Adipose tissue (tissue), 3 donors: ENCODE data around the gene GNAT1. TPM values are rescaled to one million over a fixed set of nuclear protein-coding genes. Genes with fewer than 3 reads are reported as not detected.

Source experiments
- H3K27ac ChIP-seq: one replicate; pipeline ENCODE4 v1.5.1; 2013; ENCODE audit warnings: low read depth, low read length
- WGBS, 3 donors: extraction: QIAGEN DNeasy Blood & Tissue Kit; methylation state at CpG; one replicate each; pipeline ENCODE4 v1.1.7; 2013; 5-methylcytosine and 5-hydroxymethylcytosine counted together
- polyA plus RNA-seq, 3 donors: library from polyadenylated mRNA; stranded (reverse); fragments of 200-250 nt; gene quantifications; one replicate each; pipeline ENCODE4 v1.2.3, GENCODE V29; 2013
- donor health status: healthy with polysubstance abuse.
- donor health status: Bipolar disorder and iron deficiency.
- donor health status: healthy.

The GNAT1 gene
- polyA plus RNA-seq, 3 donors, result 0.13 TPM; not detected in 2

DNA sequence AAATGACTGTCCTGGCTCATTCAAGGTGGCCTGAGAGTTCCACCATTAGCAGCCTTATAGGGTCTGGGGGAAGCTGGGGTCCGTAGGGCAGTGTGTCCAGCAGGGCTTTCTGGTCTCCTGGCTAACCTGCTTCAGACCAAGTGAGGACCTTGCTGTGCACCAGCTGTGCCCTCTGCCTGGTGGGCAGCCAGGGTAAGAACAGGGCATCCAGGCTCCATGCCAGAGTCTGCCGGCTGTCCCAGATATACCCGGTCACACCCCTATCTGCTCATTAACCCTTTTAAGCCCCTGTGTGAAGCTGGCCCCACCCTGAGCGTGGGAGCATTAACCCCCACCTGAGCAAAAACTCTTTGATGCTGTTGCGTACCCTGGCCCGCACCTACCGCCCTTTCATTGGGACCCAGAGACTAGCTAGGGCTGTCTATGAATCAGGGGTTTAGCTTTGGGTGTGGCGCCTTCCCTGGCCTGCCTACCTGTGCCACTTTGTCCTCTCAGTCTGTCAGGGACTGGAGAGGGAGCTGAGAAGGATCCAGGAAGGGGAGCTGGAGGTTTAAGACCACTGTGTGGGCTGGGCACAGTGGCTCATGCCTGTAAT, 18.7 kb upstream of the GNAT1 start:
- H3K27ac ChIP-seq, result no peak overlapping the region
- WGBS, 3 donors, result 73 to 79% (median 75%) methylated on average over 8 of the region's 8 CpGs

DNA sequence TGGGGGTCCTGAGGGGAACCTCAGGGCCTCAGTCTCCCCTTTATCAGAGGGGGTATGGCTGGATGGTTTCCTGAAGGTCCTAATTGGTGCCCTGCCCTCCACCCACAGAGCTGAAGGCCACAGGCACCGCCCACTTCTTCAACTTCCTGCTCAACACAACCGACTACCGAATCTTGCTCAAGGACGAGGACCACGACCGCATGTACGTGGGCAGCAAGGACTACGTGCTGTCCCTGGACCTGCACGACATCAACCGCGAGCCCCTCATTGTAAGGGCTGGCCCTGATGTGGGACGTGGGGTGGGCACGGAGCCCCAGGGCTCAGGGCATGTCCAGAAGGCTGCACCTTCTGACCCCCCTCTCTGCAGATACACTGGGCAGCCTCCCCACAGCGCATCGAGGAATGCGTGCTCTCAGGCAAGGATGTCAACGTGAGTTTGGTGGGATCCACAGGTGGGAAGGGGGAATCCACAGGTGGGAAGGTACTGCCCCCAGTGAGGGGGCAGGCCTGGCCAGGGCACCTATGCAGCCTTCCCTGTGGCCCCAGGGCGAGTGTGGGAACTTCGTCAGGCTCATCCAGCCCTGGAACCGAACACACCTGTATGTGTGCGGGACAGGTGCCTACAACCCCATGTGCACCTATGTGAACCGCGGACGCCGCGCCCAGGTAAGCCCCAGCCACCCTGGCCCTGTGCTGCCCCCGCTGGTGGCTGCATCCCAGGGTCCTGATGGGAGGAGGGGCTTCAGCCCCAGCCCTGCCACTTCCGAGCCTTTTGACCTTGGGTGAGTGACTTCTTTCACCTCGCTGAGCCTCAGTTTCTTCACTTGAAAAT, 17.5 kb upstream of the GNAT1 start:
- no peak overlapping the region for H3K27ac ChIP-seq
- 80 to 83% (median 81%) methylated on average over 29 of the region's 29 CpGs for WGBS, 3 donors

DNA sequence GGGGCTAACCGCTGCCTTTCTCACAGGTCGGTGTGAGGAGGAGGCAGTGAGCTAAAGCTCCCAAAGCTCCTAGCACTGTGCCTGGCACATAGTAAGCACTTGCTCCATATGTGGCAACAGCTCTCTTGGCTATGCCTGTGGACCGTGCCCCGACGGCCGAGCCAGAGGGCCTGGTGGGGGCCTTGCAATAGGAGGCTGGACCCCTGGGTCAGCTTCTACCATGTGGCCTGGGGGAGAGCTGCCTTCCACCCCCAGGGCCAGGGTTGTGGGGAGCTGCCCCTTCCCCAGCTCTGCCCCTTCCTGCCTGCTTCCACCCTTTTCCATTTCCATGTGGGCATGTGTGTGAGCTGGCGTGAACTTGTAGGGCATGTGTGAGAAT, 16.9 kb upstream of the GNAT1 start:
- H3K27ac ChIP-seq, result no peak overlapping the region
- 87 to 98% (median 96%) methylated on average over 7 of the region's 7 CpGs for WGBS, 3 donors

DNA sequence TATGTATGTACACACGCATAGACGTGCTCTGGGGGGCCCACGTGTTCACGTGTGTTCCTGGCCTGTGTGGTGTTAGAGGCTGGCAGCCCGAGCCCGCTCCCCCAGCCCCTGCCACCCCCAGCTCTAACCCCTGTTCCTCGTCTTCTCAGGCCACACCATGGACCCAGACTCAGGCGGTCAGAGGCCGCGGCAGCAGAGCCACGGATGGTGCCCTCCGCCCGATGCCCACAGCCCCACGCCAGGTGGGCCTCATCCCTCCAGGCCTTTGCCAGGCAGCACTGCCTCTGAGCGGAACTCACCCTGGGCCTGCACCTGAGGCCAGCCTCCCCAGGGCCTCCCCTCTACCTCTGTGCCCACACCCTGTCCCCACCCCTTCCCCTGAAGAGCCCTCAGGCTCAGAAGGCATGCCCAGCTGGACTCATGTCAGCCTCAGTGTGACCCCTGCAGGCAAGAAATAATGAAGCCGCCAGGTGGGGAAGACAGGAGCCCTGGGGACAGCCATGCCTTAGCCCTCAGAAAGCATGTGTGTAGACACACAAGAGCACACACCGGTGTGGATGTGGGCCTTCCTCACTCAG, 16.4 kb upstream of the GNAT1 start:
- no peak overlapping the region for H3K27ac ChIP-seq
- WGBS, 3 donors, result 94 to 96% (median 94%) methylated on average over 17 of the region's 17 CpGs

DNA sequence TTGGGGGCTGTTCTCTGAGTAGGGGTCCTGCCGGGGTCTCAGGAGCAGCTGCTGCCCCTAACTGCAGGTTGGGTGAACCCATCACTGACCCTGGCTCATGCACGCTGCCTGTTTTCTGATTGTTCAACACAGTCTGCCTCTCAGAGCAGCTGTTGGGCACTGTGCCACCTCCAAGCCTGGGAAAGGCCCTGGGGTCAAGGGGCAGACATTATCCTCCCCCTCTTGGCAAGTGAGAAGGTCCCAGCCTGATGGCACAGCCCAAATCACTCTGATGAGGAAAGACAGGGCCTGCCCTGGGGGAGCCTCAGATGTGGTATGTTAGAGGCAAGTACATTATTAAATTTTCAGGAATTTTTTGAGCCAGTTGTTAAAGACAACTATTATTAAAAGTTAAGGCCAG, 14.1 kb upstream of the GNAT1 start:
- H3K27ac ChIP-seq, result no peak overlapping the region
- 32 to 68% (median 60%) methylated on average over 2 of the region's 2 CpGs for WGBS, 3 donors

DNA sequence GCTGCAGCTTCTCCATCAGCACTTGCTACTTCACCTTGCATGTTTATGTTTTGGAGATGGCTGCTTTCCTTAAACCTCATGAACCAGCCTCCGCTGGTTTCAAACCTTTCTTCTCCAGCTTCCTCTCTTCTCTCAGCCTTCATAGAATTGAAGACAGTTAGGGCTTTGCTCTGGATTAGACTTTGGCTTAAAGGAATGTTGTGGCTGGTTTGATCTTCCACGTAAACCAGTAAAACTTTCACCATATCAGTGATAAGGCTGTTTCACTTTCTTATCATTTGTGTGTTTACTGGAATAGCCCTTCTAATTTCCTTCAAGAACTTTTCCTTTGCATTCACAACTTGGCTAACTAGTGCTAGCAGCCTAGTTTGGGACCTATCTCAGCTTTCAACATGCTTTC, 11.7 kb upstream of the GNAT1 start:
- WGBS, 3 donors, result 13 to 37% (median 33%) methylated on average over 2 of the region's 2 CpGs
- H3K27ac ChIP-seq, result no peak overlapping the region

DNA sequence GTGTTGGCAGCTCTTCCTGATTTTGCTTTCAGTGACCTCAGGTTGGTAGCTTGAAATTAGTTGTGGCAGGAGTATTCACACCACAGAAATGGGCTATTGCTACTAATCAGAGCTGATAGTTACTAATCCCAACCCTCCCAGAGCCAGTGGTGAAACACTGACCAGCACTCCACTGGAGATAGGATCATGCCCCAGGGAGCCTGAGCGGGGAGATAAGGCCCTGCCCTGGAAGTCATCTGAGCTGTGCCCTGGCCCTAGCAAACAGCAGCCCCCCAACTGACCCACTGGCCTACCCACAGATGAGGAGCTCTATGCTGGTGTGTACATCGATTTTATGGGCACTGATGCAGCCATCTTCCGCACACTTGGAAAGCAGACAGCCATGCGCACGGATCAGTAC, 9.4 kb upstream of the GNAT1 start:
- WGBS, 3 donors, result 89 to 95% (median 91%) methylated on average over 5 of the region's 5 CpGs
- H3K27ac ChIP-seq, result no peak overlapping the region

DNA sequence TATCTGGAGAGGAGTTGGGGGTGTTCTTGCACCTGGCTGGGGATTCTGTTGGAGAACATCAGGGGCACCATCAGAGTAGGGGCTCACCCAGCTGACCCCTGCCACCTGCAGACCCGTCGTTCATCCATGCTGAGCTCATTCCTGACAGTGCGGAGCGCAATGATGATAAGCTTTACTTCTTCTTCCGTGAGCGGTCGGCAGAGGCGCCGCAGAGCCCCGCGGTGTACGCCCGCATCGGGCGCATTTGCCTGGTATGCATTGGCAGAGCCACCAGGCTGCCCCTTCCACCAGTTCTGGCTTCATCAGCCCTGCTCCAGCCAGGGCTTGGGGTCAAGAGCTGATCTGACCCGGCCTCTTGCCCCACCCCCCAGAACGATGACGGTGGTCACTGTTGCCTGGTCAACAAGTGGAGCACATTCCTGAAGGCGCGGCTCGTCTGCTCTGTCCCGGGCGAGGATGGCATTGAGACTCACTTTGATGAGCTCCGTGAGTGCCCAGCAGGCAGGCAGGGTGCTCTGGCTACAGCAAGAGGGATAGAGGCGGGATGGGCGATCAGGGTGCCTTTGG, 8.8 kb upstream of the GNAT1 start:
- WGBS, 3 donors, result 91% methylated on average over 26 of the region's 26 CpGs
- H3K27ac ChIP-seq, result no peak overlapping the region

DNA sequence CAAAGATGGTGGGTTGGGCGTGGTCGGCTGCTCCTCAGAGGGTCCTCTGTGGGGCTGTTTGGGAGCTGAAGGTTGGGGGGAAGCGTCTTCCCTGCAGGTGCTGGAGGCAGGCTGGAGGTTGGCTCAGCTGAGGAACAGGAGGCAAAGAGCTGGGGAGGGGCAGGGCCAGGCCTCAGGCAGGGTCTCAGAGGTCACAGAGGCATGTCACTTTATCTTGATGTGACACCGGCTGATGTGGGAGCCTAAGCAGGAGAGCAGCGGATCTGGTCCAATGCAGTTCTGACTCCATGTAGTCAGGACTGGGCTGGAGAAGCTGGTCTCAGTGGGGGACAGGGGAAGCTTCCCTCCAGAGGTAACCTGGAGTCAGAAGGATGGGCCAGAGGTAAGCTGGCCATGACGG, 7.7 kb upstream of the GNAT1 start:
- 82 to 93% (median 91%) methylated on average over 6 of the region's 6 CpGs for WGBS, 3 donors
- no peak overlapping the region for H3K27ac ChIP-seq

DNA sequence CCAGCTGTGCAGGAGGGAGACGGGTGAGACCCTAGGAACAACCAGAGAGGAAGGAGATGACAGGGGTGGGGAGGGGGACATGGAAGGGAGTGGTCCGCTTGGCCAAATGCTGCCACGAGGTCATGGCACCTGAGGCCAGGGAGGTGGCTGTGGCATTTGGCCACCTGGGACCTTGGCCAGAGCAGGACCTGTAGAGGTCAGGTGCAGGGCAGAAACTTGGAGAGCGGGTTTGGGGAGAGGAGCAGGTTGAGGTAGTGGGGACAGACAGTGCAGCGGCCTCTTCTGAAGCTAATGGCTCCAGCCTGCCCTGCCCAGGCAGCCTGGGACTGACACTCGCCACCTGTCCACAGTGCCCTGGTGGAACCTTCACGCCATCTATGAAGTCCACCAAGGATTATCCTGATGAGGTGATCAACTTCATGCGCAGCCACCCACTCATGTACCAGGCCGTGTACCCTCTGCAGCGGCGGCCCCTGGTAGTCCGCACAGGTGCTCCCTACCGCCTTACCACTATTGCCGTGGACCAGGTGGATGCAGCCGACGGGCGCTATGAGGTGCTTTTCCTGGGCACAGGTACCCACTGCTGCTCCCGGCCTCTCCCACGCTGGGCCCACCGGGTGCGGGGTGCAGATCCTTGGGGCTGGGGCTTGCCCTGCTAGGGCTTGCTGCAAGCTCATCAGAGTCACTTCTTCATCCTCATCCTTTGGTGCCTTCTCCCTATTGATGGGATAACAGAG, 7.0 kb upstream of the GNAT1 start:
- no peak overlapping the region for H3K27ac ChIP-seq
- 93 to 95% (median 93%) methylated on average over 18 to 21 of the region's 21 CpGs for WGBS, 3 donors

DNA sequence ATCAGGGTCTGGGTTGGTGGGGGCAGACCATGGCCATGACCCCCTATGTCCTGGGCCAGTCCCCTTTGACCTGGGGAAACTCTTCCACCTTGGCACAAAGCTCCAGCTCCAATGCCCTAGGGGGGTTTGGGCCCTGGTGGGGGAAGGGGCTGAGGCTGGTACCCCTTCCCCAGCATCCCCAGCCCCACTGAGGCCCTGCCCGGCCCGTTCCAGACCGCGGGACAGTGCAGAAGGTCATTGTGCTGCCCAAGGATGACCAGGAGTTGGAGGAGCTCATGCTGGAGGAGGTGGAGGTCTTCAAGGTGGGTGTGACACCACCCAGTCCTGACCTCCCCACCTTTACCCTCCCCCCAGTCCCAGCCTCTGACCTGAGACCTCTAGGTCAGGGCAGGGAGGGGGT, 6.2 kb upstream of the GNAT1 start:
- no peak overlapping the region for H3K27ac ChIP-seq
- WGBS, 3 donors, result 87 to 97% (median 96%) methylated on average over 4 of the region's 4 CpGs

DNA sequence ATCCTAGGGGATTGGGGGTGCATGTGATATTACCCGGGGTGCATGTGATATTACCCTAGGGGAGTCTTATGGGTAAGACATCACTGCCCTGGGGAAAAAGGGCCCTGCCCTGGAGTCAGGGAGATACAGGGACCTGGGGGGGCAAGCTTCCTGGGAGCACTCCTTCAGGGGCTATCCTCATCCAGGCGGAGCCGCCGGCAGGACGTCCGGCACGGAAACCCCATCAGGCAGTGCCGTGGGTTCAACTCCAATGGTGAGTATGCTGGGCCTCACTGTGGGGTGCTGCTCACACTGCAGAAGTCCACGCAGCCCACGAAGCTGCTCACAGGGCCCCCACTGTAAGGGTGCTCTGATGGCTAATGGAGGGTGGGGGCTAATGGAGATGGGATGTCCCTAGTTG, 5.3 kb upstream of the GNAT1 start:
- 94 to 96% (median 95%) methylated on average over 10 of the region's 10 CpGs for WGBS, 3 donors

DNA sequence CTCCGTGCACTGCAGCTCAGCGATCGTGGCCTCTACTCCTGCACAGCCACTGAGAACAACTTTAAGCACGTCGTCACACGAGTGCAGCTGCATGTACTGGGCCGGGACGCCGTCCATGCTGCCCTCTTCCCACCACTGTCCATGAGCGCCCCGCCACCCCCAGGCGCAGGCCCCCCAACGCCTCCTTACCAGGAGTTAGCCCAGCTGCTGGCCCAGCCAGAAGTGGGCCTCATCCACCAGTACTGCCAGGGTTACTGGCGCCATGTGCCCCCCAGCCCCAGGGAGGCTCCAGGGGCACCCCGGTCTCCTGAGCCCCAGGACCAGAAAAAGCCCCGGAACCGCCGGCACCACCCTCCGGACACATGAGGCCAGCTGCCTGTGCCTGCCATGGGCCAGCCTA, 3.7 kb upstream of the GNAT1 start:
- WGBS, 3 donors, result 94 to 96% (median 95%) methylated on average over 19 of the region's 19 CpGs
- no peak overlapping the region for H3K27ac ChIP-seq

More for the DNA sequence above, 5.3 kb upstream of the GNAT1 start:
- H3K27ac ChIP-seq, result no peak overlapping the region

DNA sequence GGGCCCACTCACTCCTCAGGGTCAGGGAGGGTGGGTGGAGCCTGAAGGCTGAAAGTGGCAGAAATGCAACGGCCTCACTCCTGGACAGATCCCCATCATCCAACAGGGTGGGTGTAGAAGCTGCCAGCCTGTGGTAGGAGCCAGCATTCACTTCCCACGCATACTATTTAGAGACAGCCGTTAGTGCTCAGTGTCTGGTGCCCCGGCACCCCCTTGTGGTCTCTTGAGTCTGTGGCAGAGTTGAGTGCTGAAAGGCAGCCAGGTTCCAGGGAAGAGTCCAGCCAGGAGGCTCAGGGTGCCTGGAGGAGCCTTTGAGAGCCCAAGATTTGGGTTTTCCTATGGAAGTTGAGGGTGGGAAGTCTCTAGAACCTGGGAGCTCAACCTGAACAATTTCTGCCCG, 2.1 kb upstream of the GNAT1 start:
- 9 to 16% (median 13%) methylated on average over 5 of the region's 5 CpGs for WGBS, 3 donors
- H3K27ac ChIP-seq, result no peak overlapping the region

DNA sequence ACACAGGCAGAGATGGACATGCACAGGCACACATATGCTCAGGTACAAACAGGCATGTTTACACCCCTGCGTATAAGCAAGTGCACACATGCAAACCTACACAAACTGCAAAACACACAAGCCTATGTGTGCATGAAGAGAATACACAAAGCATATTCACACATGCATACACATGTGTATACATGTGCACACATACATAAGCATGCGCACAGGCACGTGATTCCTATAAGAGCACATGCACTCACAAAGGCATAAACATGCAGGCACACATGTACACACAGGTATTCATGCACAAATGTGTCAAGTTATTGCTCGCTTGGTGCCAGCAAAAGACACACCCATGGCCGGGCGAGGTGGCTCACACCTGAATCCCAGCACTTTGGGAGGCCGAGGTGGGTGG, 1.4 kb upstream of the GNAT1 start:
- H3K27ac ChIP-seq, result no peak overlapping the region
- WGBS, 3 donors, result 88% methylated on average over 7 of the region's 7 CpGs

DNA sequence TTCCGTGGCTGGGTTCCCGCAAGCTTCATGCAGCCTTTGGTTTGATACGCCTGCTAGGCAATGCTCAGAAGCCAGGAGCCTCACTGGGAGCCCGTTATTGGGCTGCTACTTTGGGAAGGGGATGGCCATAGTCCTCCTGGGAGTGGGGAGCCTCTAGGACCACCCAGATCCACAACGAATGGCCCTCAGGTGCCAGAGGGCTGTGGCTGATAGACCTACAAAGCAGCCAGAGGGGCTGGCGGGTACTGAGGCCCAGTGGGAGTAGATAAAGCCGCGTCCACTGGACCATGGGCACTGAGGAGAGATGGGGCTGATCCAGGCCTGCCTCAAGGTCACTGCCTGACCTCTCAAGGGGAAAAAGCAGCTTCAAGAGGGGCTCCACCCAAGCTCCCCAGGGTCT, 714 bp downstream of the GNAT1 start:
- WGBS, 3 donors, result 81 to 83% (median 83%) methylated on average over 8 of the region's 8 CpGs
- no peak overlapping the region for H3K27ac ChIP-seq

DNA sequence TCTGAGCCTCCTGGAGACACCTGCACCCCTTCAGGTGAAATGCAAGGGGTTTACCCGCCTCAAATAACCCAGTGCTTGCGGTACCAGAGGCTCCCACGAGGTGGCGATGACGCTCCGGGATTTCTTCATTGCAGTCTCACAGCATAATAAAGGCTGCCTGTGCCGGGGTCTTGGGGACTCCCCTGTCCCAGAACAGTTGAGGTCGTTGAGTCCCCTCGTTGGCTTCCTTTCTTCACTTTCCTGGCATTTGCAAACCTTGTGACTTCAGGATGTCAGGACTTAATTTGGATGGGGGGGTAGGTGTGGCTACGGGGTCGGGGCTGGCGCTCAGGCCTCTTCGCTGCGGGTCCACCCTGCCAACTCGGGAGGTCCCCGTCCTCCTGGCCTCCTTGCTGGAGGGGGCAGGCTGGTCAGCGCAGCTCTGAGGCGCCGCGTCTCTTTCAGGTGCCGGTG, 1.3 kb downstream of the GNAT1 start:
- 12 to 15% (median 12%) methylated on average over 21 of the region's 21 CpGs for WGBS, 3 donors
- H3K27ac ChIP-seq, result no peak overlapping the region

DNA sequence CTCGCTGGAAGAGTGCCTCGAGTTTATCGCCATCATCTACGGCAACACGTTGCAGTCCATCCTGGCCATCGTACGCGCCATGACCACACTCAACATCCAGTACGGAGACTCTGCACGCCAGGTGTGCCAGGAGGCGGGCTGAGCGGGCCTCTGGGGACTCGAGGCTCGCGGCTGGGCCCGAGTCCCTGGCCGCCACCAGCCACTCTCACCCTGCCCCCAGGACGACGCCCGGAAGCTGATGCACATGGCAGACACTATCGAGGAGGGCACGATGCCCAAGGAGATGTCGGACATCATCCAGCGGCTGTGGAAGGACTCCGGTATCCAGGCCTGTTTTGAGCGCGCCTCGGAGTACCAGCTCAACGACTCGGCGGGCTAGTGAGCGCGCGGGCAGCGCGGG, 1.9 kb downstream of the GNAT1 start:
- WGBS, 3 donors, result 42 to 51% (median 47%) methylated on average over 36 of the region's 36 CpGs
- H3K27ac ChIP-seq, result no peak overlapping the region

DNA sequence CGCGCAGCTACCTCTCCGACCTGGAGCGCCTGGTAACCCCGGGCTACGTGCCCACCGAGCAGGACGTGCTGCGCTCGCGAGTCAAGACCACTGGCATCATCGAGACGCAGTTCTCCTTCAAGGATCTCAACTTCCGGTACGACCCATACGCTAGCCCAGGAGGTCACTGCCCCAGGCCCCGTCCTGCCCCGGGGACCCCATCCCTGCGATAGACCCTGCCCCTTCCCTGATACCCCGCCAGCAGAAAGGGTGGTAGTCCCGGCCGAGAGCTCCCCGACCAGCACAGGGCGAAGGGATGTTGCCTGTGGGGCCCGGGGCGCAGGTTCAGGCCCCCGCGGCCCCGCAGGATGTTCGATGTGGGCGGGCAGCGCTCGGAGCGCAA, 2.3 kb downstream of the GNAT1 start:
- H3K27ac ChIP-seq, result no peak overlapping the region
- WGBS, 3 donors, result 26 to 37% (median 29%) methylated on average over 31 to 34 of the region's 34 CpGs
